H1 (cell line): ENCODE measurements around the gene RUNX1. TPM values are rescaled to one million over a fixed set of nuclear protein-coding genes. Genes with fewer than 3 reads are reported as not detected.

Experiments
- CHD2 ChIP-seq: IDR thresholded peaks from 2 replicates; pipeline ENCODE4 v1.6.1; 2012; ENCODE audit warnings: low read length, improper control_type of control experiment
- EZH2 ChIP-seq: fragments of 200-600 bp; sonication (generic); IDR thresholded peaks from 2 replicates; pipeline ENCODE4 v1.7.1; 2012; ENCODE audit warnings: low read depth, mild to moderate bottlenecking, moderate library complexity, low read length, inconsistent platforms; ENCODE audit not compliant: severe bottlenecking
- KDM5A ChIP-seq: fragments of 200-600 bp; IDR thresholded peaks from 2 replicates; pipeline ENCODE4 v1.7.1; 2012; ENCODE audit warnings: mild to moderate bottlenecking, low read length, inconsistent platforms, mixed read lengths
- SP4 ChIP-seq: IDR thresholded peaks from 2 replicates; pipeline ENCODE4 v1.6.1; 2012; ENCODE audit warnings: low read length, inconsistent platforms
- polyA plus RNA-seq, 7 experiments: library from polyadenylated mRNA; depleted of rRNA in 3 of 7; stranded (reverse) in 5 of 7; unstranded in 2 of 7; fragments of >200 nt in 5 of 7; fragments of 200-250 nt in 2 of 7; gene quantifications; 1 replicate in 5 of 7; 2 replicates in 1 of 7; 4 replicates in 1 of 7; pipeline versions ENCODE4 v1.2.1 to v1.2.3, GENCODE V29; 2011 to 2013; ENCODE audit warnings: missing spikeins in 2 of 7, mixed read lengths in 2 of 7
- total RNA-seq: library from RNA; stranded (reverse); fragmentation: NEBNext Ultra II Directional; extraction: Animal tissue kit (Norgen Biotek cat#: 25700); gene quantifications from 2 replicates; pipeline ENCODE4 v1.2.1, GENCODE V29; 2021

RUNX1 gene
- total and polyA plus RNA-seq, 2 of the 8 experiments (the other 6 are each of a cell fraction or from before 2014, with no cell fraction given), result 0.20 to 0.60 TPM

GRCh38 chr21:35093514-35093913 lies 44.4 kb upstream of the RUNX1 start (continued):
- TF ChIP-seq EZH2, result no peak
- no peak for TF ChIP-seq KDM5A
- TF ChIP-seq SP4, result no peak
- no peak for TF ChIP-seq CHD2
- TF ChIP-seq, all 59 proteins: peak for 0
